Measurements from ENCODE around the gene SDCBP2.

Gene SDCBP2

DNA sequence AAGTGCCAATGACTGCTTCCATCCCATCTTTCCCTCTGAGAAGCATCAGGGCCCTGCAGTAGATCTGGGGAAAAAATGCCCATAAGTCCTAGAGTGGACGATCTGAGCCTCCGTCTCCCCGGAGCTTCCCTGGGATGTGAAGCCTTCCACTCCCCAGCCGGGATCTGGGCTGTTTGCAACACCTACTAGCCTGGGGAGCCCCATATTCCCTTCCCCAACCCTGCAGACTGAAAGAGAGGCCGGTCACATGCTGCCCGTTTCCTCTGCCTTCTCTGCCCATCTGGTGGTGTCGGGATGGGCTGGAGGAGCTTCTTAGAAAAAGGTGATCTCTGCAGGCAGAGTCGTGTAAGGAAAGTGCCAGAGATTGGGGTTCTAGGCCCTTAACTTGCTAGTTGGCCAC is 61.8 kb downstream of the SDCBP2 start:
- TF ChIP-seq, protein P1, sequence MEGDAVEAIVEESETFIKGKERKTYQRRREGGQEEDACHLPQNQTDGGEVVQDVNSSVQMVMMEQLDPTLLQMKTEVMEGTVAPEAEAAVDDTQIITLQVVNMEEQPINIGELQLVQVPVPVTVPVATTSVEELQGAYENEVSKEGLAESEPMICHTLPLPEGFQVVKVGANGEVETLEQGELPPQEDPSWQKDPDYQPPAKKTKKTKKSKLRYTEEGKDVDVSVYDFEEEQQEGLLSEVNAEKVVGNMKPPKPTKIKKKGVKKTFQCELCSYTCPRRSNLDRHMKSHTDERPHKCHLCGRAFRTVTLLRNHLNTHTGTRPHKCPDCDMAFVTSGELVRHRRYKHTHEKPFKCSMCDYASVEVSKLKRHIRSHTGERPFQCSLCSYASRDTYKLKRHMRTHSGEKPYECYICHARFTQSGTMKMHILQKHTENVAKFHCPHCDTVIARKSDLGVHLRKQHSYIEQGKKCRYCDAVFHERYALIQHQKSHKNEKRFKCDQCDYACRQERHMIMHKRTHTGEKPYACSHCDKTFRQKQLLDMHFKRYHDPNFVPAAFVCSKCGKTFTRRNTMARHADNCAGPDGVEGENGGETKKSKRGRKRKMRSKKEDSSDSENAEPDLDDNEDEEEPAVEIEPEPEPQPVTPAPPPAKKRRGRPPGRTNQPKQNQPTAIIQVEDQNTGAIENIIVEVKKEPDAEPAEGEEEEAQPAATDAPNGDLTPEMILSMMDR (IDR thresholded peaks at IDR 0.05), result no peak
- TF ChIP-seq ZFX (IDR thresholded peaks at IDR 0.05; ENCODE audit: borderline replicate concordance), result no peak

DNA sequence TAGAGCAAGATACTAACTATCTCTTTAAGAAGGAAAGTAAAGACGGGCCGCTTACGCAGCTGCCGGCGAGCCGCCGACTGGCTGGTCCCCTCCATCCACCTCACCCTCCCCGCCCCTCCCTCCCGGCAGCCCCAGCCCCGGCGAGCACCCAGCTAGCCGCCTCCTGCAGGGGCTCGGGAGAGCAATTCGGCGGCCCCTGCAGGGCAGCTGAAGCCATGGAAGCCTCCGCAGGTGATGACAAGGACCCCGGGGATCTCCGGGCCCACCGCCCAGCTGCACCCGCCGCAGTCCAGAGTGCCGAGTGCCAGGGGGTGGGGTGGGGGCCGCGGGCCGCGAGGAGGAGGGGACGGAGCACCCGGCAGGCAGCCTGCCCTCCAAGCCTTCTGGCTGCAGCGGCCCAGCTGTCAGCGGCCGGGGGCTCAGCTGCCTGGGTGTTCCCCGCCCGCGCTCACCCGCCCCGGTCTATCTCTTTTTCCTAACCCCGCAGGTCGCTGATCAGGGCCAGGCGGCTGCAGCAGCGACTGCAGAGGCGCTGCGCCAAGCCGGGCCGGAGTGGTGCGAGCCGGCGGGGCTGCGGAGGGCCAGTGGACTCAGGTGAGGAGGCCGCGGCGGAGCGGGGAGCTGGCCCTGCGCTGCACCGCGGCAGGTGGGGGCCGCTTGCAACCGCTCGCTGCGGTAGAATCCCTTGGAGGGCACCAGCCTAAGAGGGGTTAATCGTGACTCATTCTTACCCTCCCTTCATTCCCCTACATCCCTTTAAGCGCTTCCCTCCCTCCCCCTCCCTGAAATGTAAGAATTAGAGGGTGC is 62.6 kb downstream of the SDCBP2 start, which contains the start of gene SNPH:
TSS of gene SNPH (plus strand) at position 128 of the 807 bp plus-strand sequence. CDS start 29,946 bp downstream, outside the sequence.
- H3K27ac ChIP-seq, result no peak within 1 kb of the TSS
- TF ChIP-seq, protein P1 (IDR thresholded peaks at IDR 0.05), result peak; percentile 15; the same call in 1 of the 2 replicates
- TF ChIP-seq ZFX (IDR thresholded peaks at IDR 0.05; ENCODE audit: borderline replicate concordance), result no peak

More for the DNA sequence above, 61.8 kb downstream of the SDCBP2 start:
- no peak overlapping the region for H3K27ac ChIP-seq

DNA sequence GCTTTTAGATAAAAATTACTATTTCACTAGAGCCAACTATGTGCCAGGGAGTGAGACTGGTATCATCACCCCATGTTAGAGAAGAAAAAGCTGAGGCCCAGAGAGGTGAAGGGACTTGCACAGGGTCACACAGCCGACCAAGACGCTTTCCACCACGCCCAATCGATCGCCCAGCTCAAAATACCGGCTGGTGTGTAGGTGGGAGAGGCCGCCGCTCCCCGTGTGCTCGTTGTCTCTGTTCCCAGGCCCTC is 63.1 kb downstream of the SDCBP2 start:
- no peak for TF ChIP-seq ZFX (IDR thresholded peaks at IDR 0.05; ENCODE audit: borderline replicate concordance)
- TF ChIP-seq, protein P1 (IDR thresholded peaks at IDR 0.05), result no peak
- no peak overlapping the region for H3K27ac ChIP-seq

DNA sequence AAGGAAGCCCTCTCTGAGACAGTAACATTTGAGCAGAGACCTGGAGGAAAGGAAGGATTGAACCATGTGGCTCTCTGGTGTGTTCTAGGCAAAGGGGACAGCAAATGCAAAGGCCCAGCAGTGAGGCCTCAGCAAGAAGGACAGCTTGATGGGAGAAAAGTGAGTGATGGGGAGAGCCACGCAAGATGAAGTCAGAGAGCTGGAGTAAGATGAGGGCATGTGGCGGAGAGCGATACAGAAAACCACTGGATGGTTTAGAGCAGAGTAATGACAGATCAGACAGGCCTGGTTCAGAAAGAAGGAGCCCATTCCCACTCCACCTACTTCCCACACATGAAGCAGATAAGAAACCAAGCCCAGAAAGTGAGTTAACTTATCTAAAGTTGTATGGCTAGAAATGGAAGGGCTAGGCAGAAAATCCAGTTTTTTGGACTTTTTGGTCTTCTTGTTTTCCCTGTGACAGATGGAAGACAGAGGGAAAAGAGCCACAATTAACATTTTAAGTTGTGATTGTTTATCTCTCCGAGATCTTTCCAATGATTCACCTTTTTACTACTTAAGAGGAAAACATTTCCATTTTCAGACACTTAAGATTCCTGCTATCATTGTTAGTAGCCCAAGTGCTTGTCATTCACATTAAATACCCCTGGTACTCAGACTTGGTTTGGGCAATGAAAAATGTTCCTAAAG is 63.6 kb downstream of the SDCBP2 start:
- TF ChIP-seq, protein P1 (IDR thresholded peaks at IDR 0.05), result no peak
- TF ChIP-seq ZFX (IDR thresholded peaks at IDR 0.05; ENCODE audit: borderline replicate concordance), result no peak
- no peak overlapping the region for H3K27ac ChIP-seq

DNA sequence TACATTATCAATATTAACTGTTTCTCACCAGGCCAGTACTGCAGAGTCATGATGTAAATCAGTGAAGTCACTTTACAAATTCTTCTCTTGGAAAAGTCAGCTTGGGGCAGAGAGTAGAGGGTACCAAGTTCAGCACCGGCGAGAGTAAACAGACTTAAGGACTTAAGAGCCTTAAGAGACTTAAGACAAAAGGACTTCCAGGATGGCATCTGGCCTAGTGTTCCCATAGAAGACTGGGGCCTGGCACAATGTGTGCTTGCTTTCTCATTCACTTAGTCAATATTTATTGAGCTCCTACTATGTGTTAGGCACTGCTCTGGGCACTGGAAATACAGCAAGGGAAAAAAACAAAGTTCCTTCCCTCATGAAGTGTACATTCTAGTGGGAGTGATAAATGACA is 64.2 kb downstream of the SDCBP2 start:
- no peak overlapping the region for H3K27ac ChIP-seq
- TF ChIP-seq, protein P1 (IDR thresholded peaks at IDR 0.05), result no peak
- TF ChIP-seq ZFX (IDR thresholded peaks at IDR 0.05; ENCODE audit: borderline replicate concordance), result no peak

DNA sequence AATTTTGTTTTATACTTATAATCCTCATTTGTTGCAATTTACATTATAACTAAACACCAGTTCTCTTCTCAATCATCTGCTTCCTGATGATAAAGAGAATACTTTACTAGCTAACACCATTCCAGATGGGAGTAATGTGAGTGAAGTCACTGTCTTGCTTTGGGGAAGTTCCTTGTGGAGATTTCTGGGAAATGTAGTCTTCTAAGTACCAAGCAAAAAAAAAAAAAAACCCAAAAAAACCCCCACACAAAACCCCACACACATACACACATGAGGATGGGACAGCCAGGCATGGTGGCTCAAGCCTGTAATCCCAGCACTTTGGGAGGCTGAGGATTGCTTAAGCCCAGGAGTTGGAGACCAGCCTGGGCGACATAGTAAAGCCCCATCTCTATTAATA is 65.1 kb downstream of the SDCBP2 start:
- no peak for TF ChIP-seq ZFX (IDR thresholded peaks at IDR 0.05; ENCODE audit: borderline replicate concordance)
- TF ChIP-seq, protein P1 (IDR thresholded peaks at IDR 0.05), result no peak
- H3K27ac ChIP-seq, result no peak overlapping the region

Data from 22Rv1 (cell line).